PC-3 (cell line): ENCODE data around the gene SEZ6L2. TPM values are rescaled to one million over a fixed set of nuclear protein-coding genes. Genes with fewer than 3 reads are reported as not detected.

Experiments used
- ATAC-seq: fragments of 200-7000 bp; cut with Tn5 transposase; 2 replicates; pipeline ENCODE4 v1.9.1; 2020; ENCODE audit warnings: mild to moderate bottlenecking, moderate library complexity
- BruUV-seq: library from RNA; stranded (reverse); fragments of 400-500 nt; replicated peaks from 2 replicates; lab custom pipeline; 2021; lab: Mats Ljungman, UMichigan
- CTCF ChIA-PET: fragments of 300-600 bp; sonication (Branson Sonifier 250); formaldehyde crosslinking; loops from one replicate; lab custom pipeline; 2022; ENCODE audit warnings: antibody characterized with exemption; lab: Charles Lee
- POLR2A ChIA-PET: fragments of 300-600 bp; sonication (Branson Sonifier 250); formaldehyde crosslinking; loops from one replicate; lab custom pipeline; 2022; ENCODE audit warnings: antibody characterized with exemption; ENCODE audit not compliant: unreplicated experiment; lab: Charles Lee
- DNase-seq: peaks from one replicate; pipeline ENCODE4 v3.0.0-alpha.2; 2015
- H2AFZ ChIP-seq: fragments of 300-600 bp; sonication (generic); 2 replicates; pipeline ENCODE4 v1.6.0; 2016; ENCODE audit warnings: antibody characterized with exemption, low read length
- H3F3A ChIP-seq: fragments of 300-600 bp; sonication (generic); one replicate; pipeline ENCODE4 v1.6.0; 2017; ENCODE audit warnings: antibody characterized with exemption, low read length, control low read depth, mild to moderate bottlenecking; ENCODE audit not compliant: unreplicated experiment
- H3K27ac ChIP-seq: fragments of 300-600 bp; sonication (generic); 2 replicates; pipeline ENCODE4 v1.5.1; 2016; ENCODE audit warnings: mild to moderate bottlenecking, low read length
- H3K27me3 ChIP-seq: fragments of 300-600 bp; sonication (generic); 2 replicates; pipeline ENCODE4 v1.6.1; 2016; ENCODE audit warnings: low read length, mixed read lengths
- H3K36me3 ChIP-seq: fragments of 300-600 bp; sonication (generic); 2 replicates; pipeline ENCODE4 v1.6.1; 2016; ENCODE audit warnings: low read depth, mixed run types, low read length, mixed read lengths
- H3K4me1 ChIP-seq: fragments of 300-600 bp; sonication (generic); 2 replicates; pipeline ENCODE4 v1.5.1; 2016; ENCODE audit warnings: low read length; ENCODE audit not compliant: insufficient read depth
- H3K4me2 ChIP-seq: fragments of 300-600 bp; sonication (generic); 2 replicates; pipeline ENCODE4 v1.6.0; 2016; ENCODE audit warnings: low read length
- H3K4me3 ChIP-seq: fragments of 300-600 bp; sonication (generic); 2 replicates; pipeline ENCODE4 v1.5.1; 2016; ENCODE audit warnings: mild to moderate bottlenecking, low read length, mixed read lengths
- H3K79me2 ChIP-seq: fragments of 300-600 bp; sonication (generic); 2 replicates; pipeline ENCODE4 v1.6.1; 2017; ENCODE audit warnings: low read length, mixed read lengths
- H3K9ac ChIP-seq: fragments of 300-600 bp; sonication (generic); 2 replicates; pipeline ENCODE4 v1.6.0; 2016; ENCODE audit warnings: mild to moderate bottlenecking, low read length
- H3K9me2 ChIP-seq: fragments of 300-600 bp; sonication (generic); replicated peaks from 2 replicates; pipeline ENCODE4 v1.6.1; 2016; ENCODE audit warnings: mixed run types, low read length, mixed read lengths
- H3K9me3 ChIP-seq: fragments of 300-600 bp; sonication (generic); 2 replicates; pipeline ENCODE4 v1.6.1; 2016; ENCODE audit warnings: low read length, mixed read lengths
- H4K20me1 ChIP-seq: fragments of 300-600 bp; sonication (generic); 2 replicates; pipeline ENCODE4 v1.6.1; 2016; ENCODE audit warnings: low read length, mixed read lengths
- CTCF ChIP-seq: fragments of 300-600 bp; sonication (generic); conservative IDR thresholded peaks from 2 replicates; pipeline ENCODE4 v1.5.1; 2017; ENCODE audit warnings: antibody characterized with exemption, low read depth, mild to moderate bottlenecking, low read length
- EZH2 ChIP-seq: fragments of 300-600 bp; sonication (generic); IDR thresholded peaks from one replicate; pipeline ENCODE4 v1.6.1; 2017; ENCODE audit warnings: antibody characterized with exemption, mild to moderate bottlenecking, low read length; ENCODE audit not compliant: unreplicated experiment
- EZH2phosphoT487 ChIP-seq: fragments of 300-600 bp; sonication (generic); IDR thresholded peaks from 2 replicates; pipeline ENCODE4 v1.6.1; 2018; ENCODE audit warnings: mild to moderate bottlenecking, antibody characterized with exemption, low read length, borderline replicate concordance
- intact Hi-C: fragments of 100-400 bp; cut with micrococcal nuclease; formaldehyde crosslinking; loops from 2 replicates; pipeline ENCODE4 v1.9.0; 2023
- total RNA-seq: library from RNA; depleted of rRNA; stranded (reverse); fragments of >200 nt; gene quantifications from 2 replicates; pipeline ENCODE4 v1.2.3, GENCODE V29; 2014

SEZ6L2 gene
- total RNA-seq, 1 experiment from 2014 or later: 25.3 TPM

GRCh38 chr16:29860218-29860617 lies 39.1 kb downstream of the SEZ6L2 start:
- intact Hi-C loops: loop anchor here (5.0 kb wide), 2 partner anchors 43 to 162 kb away; partner anchors contain the start of genes C16orf92 and PAGR1
- Histone ChIP-seq H3K4me1 (no peaks in the 10 kb centered on the region), H3K4me2 (no peak overlapping the region), H3K36me3 (no peaks in the 10 kb centered on the region), H3K79me2 (peaks cover 17% of the 10 kb centered on the region), H3F3A (no peaks in the 10 kb centered on the region), H3K9me3 (no peaks in the 10 kb centered on the region), H3K9me2 (no peaks in the 10 kb centered on the region), H3K27me3 (no peaks in the 10 kb centered on the region), H3K9ac (no peak overlapping the region), H2AFZ (no peak overlapping the region), H3K4me3 (no peak overlapping the region), H3K27ac (no peak overlapping the region), H4K20me1 (no peaks in the 10 kb centered on the region)
- POLR2A ChIA-PET: no interaction called here
- no peak for TF ChIP-seq EZH2phosphoT487
- no peak for TF ChIP-seq EZH2
- no peak for TF ChIP-seq CTCF
- CTCF ChIA-PET: no interaction called here
- no peak for DNase-seq
- no TSS peak for BruUV-seq
- ATAC-seq: no peak

GRCh38 chr16:29858974-29859373 lies 40.4 kb downstream of the SEZ6L2 start:
- Histone ChIP-seq H3K9me2 (no peaks in the 10 kb centered on the region), H2AFZ (no peak overlapping the region), H4K20me1 (no peaks in the 10 kb centered on the region), H3K4me2 (no peak overlapping the region), H3K27ac (no peak overlapping the region), H3K4me1 (no peaks in the 10 kb centered on the region), H3F3A (no peaks in the 10 kb centered on the region), H3K79me2 (peaks cover 17% of the 10 kb centered on the region), H3K4me3 (no peak overlapping the region), H3K9me3 (no peaks in the 10 kb centered on the region), H3K27me3 (no peaks in the 10 kb centered on the region), H3K9ac (no peak overlapping the region), H3K36me3 (no peaks in the 10 kb centered on the region)
- DNase-seq (no peak), ATAC-seq (no peak)
- ChIA-PET CTCF (no interaction called here), POLR2A (no interaction called here)
- no TSS peak for BruUV-seq
- TF ChIP-seq EZH2: no peak
- TF ChIP-seq CTCF: no peak
- TF ChIP-seq EZH2phosphoT487: no peak
- intact Hi-C loops: no loop called here

GRCh38 chr16:29858149-29858849 lies 41.1 kb downstream of the SEZ6L2 start:
- Histone ChIP-seq H3K79me2 (peaks cover 17% of the 10 kb centered on the region), H3K9me3 (no peaks in the 10 kb centered on the region), H3K4me1 (no peaks in the 10 kb centered on the region), H3K27me3 (no peaks in the 10 kb centered on the region), H4K20me1 (no peaks in the 10 kb centered on the region), H3F3A (no peaks in the 10 kb centered on the region), H3K27ac (no peak overlapping the region), H3K4me3 (no peak overlapping the region), H3K9me2 (no peaks in the 10 kb centered on the region), H3K9ac (no peak overlapping the region), H3K4me2 (no peak overlapping the region), H3K36me3 (no peaks in the 10 kb centered on the region), H2AFZ (no peak overlapping the region)
- ChIA-PET CTCF (no interaction called here), POLR2A (no interaction called here)
- no peak for TF ChIP-seq EZH2
- no peak for TF ChIP-seq EZH2phosphoT487
- TF ChIP-seq CTCF: no peak
- no peak for ATAC-seq
- intact Hi-C loops: no loop called here
- no TSS peak for BruUV-seq
- no peak for DNase-seq
